HG02943 (cell line): ENCODE data around the gene CAMK1.

Source experiments
- ATAC-seq: cut with Tn5 transposase; IDR thresholded peaks from one replicate; pipeline ENCODE4 v1.9.1; 2021; ENCODE audit warnings: mild to moderate bottlenecking, low read depth, moderate library complexity; ENCODE audit not compliant: unreplicated experiment

The CAMK1 gene

DNA sequence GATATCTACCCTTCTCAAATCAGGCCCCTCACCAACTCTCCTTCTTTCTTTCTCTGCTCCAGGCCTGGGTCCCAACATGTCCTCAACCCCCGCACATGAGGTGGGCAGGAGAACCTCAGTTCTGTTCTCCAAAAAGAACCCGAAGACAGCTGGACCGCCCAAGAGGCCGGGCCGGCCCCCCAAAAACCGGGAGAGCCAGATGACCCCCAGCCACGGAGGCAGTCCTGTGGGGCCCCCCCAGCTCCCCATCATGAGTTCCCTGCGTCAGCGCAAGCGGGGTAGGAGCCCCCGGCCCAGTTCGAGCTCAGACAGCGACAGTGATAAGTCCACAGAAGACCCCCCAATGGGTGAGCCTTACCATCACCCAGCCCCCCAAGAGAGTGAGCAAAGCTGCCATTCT, 25.6 kb downstream of the CAMK1 start:
- no peak for ATAC-seq

DNA sequence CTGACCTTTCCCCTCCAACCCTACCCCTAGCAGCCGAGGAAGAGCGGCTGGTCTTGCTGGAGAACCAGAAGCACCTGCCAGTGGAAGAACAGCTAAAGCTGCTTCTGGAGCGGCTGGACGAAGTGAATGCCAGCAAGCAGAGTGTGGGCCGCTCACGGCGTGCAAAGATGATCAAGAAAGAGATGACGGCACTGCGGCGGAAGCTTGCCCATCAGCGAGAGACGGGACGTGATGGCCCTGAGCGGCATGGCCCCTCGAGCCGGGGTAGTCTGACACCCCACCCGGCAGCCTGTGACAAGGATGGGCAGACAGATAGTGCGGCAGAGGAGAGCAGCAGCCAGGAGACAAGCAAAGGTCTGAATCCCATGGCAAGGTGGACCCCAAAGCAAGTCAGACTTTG, 26.2 kb downstream of the CAMK1 start:
- ATAC-seq: no peak

DNA sequence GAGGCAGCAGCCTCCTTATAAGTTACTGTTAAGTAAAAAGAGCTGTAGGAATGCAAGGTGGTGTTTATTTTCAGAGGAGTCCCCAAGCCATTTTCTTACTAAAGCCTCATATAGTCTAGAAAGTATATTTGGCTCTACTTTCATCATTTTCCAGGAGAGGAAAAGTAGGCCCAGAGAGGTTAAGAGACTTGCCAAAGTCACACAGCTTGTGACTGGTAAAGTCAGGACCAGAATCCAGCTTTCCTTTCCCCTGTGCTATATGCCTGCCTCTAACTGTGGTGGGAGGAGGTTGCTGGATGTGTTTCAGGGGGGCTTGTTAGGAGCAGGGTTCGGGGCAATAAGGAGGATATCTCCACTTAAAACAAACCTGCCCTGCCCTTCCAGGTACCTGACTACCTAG, 27.2 kb downstream of the CAMK1 start:
- ATAC-seq: no peak

DNA sequence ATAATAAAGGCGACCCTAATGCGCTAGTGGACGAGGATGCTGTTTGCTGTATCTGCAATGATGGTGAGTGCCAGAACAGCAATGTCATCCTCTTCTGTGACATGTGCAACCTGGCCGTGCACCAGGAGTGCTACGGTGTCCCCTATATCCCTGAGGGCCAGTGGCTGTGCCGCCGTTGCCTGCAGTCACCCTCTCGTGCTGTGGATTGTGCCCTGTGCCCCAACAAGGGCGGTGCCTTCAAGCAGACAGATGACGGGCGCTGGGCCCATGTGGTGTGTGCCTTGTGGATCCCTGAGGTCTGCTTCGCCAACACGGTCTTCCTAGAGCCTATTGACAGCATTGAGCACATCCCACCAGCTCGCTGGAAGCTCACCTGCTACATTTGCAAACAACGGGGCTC, 30.6 kb downstream of the CAMK1 start:
- no peak for ATAC-seq

DNA sequence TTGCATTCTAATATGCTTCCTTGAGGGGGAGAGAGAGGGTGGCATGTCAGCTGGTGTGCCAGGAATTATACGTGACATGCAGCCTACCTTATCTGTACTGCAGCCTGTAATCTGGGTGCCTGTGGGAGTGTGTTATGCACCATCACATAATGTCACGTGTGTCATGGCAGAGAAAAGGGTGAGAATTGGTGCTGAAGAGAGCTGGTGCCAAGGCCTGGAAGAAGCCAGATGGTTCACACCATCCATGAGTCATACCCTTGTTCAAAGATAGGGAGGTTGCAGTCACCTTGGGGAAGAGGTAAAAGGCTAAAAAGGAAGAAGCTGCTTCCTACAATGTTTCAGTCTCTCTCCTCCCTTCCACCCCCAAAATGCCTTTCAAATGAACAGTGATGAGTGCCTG, 32.9 kb downstream of the CAMK1 start:
- ATAC-seq: no peak

DNA sequence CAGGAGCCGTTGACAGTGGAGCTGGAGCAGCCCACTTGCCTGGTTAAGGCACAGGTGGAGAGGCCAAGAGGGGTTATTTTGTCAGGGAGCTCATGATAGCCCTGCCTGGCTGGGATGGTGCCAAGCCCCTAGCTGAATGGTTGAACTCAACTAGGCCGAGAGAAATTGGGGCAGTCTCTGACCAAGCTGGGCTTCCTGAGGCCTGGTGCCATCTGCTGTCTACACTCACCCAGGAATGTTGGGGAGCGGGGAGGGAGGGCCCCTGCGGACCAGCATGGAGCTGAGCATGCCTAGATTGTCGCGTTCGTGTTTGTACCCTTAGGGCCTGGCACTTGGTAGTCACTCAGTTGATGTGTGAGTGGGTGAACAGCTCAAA, 37.0 kb downstream of the CAMK1 start:
- ATAC-seq: no peak

DNA sequence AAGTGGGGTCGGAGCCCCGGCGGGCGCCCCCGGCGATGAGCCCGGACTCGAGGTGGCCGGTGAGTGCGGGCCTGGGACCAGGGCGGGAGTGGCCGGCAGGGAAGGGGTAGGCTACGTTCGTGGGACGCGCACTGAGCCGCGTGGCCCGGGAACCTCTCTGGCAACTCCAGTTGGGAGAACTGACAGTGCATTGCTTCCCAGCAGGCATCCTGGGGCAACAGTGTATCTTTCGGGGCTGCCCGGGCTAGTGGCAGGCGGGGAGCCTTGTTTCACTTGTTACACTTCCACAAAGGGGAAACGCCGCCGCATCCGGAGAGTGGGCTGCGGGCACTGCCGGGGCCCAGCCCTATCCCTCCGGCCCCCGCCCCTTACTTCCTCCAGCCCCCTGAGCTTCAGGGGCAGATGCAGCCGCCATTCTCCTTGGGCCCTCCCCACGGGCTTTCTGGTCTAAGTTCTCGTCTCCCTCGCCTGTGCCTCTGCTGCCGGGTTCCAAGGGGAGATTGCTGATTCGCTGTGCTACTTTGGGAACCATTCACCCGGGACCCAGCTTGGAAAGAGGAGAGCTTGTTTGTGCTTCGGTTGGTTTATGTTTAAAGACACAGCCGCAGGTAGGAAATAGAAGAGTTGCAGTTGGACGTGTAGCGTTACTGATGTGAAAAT, 37.5 kb downstream of the CAMK1 start:
- ATAC-seq: peak; percentile 2

DNA sequence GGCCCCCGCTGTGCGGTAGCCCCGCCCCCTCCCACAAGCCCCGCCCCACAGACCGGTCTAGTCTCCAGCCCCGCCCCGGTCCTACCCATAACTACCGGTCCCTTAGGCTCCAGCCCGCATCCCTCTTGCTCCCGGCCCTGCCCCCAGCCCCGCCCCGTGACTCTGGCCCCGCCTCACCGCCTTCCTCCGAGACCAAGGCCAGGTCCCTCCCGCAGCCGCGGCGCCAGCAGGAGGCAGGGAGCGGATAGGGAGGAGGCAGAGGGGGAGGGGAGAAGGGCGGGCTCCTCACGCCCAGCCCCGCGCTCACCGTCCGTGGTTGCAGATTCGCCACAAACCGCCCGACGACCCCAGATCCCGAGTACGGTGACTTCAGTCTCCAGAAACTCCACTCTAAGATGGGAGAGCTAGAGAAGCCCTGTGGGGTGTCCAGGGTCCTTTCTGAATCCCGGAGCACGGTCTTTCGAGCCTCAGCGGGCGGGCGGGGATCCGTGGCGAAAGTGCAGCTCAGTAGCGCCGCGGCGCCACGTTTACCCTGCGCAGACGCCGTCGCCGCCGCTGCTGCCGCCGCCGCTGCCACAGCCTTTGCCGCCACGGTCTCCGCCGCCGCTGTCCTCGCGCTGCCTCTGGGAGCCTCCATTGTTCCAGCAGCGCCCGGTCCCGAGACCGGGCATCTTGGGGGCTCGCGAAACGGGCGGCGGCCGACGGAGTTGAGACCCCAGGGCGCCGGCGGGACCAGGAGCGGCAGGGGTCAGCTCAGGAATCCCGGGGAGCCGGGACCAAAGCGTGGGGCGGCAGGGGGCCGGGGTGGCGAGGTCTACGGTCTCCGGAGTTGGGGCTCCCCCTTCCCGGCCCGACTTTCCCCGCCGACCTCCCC, 38.3 kb downstream of the CAMK1 start, which contains the start of gene BRPF1:
Gene BRPF1 (plus strand): TSS at position 530 of the 874 bp plus-strand sequence. CDS start 2,406 bp downstream, outside the sequence.
- ATAC-seq: peak; percentile 86

DNA sequence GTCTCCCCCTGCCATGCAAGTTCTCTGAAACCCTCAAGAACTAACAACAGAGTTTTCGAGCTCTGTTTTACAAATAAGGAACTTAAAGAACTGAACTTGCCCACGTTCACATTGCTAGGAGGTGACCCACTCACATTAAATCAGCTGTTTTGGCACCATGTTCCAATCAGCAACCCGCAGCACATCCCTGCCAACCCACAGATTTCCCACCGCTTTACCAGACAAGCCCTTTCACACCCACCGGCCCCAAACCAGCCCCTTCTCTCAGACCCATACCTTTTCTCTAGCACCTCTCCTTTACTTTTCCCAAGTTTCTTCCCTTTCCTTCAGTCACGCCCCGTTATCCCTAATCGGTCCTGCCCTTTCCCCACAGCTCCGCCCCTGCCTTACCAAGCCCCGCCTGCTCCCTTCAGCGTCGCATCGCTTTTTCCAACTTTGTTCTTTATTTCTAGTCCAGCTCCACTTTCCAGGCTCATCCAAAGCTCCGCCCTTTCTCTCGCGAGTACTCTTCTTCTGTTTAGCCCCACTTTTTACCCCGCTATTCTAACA, 39.0 kb downstream of the CAMK1 start:
- ATAC-seq: peak; percentile 43

DNA sequence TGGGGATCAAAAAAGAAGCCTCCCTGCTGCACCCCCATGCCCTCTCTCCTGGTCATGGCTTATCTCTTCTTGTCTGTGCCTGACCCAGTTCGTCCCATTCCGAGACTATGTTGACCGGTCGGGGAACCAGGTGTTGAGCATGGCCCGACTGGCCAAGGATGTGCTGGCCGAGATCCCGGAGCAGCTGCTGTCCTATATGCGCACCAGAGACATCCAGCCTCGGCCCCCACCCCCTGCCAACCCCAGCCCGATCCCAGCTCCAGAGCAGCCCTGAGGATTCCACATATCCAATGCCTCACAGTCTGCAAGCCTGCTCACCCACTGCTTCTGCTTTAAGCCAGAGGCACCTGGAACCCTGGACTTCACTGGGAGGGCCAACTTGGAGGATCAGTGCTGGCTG, 40.3 kb downstream of the CAMK1 start:
- ATAC-seq: no peak

DNA sequence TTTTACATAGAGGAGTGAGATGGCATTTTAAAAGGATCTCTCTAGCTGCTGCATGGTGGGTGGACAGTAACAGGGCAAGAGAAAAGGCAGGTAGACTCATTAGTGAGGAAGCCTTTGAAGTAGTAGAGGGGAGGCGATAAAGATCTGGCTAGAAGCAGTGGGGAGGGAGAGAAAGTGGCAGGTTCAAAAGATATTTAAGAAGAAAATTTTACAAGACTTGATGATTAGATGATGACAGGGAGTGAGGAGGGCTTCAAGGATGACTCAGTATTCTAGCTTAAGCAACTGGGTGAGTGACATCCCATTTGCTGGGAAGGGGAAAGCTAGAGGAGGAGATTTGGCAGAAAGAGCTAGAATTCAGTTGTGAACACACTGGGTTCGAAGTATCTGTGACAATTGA, 42.0 kb downstream of the CAMK1 start:
- no peak for ATAC-seq

DNA sequence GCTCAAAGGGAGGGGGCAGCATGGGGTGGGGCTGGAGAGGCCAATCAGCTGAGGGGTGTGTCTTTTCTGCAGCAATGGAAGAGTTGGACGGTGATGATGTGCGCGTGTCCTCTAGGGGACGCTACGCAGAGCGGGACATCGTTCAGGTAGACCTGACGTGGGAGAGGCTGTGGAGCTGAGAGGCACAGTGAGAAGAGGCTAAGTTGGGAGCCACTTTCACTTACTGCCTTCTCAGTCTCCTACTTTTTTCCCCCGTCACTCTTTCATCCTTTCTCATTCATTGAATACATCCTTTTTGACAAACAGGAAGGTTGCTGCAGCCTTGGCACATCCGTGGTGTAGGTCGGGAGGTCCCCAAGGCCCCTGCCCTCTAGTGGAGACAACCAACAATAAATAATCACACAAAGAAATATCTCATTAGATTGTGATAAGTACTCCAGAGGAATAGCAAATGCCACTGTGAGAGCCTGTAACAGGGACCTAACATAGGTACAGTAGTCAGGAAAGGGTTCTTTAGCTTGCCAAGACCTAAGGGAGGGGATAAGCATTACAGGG, 42.6 kb downstream of the CAMK1 start:
- no peak for ATAC-seq

DNA sequence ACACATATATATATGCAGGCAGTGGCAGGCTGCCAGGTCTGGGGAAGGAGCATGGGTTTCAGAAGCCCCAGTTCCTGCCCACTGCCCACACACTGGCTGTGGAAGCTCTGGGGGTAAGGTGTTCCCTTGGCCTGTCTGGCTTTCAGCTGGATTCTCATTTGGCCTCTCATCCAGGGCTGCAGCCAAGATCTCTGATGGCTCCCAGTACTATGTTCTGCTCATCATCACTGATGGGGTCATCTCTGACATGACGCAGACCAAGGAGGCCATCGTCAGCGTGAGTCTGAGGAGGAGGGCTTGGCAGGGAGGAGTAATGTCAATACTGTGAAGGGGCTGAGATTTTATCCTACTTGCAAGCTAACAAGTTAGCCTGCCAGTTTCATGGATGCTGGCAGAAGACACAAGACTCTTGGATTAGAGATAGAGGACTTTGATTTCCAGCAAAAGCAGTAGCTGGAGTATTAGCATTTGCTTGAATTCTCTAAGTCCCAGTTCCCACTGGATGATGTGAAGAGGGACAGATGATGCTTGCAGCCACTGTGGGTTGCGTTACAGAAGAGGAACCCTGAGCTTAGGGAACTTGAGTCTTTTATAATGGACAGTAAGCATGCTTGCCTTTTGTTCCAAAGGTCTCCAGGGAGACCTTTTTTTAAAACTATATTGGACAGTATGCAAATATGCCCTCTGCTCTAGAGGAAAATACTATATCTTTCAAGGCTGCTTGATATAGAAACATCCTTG, 43.8 kb downstream of the CAMK1 start:
- ATAC-seq: no peak

DNA sequence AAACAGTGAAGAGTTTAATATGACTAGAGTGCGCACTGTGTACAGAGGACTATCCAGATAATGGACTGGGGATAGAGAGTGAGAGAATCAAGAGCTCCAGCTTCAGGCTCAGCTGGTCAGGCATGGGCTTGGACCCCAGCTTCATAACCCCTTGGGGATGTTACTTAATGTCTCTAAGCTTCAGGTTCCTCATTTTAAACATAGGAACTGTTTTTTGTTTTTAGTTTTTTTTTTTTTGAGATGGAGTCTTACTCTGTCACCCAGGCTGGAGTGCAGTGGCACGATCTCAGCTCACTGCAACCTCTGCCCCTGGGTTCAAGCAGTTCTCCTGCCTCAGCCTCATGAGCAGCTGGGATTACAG, 48.1 kb downstream of the CAMK1 start:
- no peak for ATAC-seq

DNA sequence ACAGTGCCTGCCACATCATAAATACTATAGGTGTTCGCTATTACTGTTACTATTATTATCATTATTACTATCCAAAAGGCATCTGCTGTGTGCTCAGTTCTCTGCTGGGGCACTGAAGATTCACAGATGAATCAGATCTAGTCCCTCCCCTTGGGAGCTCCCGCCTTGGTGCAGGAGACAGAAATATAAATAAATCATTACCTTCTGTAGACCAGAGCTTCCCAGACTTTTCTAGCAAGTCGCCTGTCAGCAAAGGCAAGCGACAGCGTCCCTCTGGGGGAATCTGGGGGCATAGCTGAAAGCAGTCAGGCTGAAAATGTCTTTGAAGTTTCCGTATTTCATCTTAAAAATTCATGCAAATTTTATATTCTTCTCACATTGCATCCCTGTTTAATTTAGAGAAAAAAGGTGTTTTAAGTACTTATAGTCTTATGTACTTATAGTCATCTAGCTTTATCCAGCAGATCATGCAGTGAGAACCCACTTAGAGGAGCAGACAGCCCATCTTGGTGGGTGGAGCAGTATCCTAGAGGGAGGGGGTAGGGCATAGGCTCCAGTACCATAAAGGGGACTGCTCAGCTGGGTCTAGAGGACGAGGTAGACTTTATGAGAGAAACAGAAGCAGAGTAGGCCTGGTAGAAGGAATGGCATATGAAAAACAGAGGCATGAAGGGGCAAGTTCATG, 48.6 kb downstream of the CAMK1 start:
- ATAC-seq: no peak

DNA sequence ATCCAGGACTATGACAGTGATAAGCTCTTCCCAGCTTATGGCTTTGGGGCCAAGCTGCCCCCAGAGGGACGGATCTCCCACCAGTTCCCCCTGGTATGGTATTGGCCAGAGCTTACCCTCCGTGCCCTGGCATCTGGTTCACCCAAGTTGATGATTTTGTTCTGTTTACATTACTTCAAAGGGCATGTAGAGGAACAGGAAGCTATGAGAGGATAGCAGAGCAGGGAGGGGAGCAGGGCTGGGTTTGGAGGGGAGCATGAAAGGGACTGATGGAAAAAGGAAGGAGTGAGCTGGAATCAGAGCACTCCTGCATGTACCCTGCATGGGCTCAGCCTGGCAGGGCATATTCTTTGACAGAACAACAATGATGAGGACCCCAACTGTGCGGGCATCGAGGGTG, 51.6 kb downstream of the CAMK1 start:
- no peak for ATAC-seq

DNA sequence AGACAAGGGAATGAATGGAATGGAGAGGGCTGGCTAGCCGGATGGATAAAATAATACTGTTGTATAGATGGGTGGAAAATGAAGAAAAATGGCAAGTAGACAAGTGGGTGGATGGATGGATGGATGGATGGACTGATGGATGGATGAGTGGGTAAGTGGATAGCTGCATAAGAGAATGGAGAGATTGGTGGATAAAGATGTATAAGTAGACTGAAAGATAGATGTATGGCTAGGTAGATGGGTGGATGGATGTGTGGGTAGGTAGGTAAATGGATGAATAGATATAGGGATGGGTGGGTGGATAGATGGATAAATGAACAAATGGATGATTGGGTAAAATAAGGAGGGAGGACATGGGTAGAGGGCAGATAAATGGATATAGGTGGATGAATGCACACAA, 52.2 kb downstream of the CAMK1 start:
- no peak for ATAC-seq

DNA sequence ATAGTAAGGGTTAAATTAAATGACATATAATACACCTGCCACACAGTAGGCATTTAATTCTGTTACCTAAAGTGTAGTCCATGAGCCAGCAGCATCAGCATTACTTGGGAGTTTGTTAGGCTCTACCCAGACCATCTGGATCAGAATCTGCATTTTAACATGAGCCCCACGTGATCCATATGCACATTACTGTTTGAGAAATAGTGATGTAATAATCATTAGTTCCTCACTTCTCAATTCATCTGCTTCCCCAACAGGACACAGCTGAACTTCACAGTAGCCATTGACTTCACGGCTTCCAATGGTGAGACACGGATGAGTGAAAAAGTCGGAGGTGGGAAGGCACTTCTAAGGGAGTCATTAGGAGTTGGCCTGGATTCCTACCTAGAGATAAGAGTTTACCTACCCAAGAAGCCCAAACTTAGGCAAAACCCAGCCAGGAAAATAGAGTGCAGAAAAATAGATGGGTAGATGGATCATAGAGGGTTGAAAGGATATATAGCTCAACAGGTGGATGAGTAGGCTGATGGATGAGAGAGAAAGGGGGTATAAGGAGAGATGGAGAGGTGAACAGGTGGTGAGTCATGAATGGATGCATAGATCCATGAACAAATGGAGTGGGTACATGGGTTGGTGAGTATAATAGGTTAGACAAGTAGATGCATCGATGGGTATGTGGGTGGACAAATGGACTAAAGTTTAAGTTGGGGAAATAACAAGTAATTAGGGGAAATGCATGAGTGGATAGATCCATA, 52.8 kb downstream of the CAMK1 start:
- no peak for ATAC-seq

DNA sequence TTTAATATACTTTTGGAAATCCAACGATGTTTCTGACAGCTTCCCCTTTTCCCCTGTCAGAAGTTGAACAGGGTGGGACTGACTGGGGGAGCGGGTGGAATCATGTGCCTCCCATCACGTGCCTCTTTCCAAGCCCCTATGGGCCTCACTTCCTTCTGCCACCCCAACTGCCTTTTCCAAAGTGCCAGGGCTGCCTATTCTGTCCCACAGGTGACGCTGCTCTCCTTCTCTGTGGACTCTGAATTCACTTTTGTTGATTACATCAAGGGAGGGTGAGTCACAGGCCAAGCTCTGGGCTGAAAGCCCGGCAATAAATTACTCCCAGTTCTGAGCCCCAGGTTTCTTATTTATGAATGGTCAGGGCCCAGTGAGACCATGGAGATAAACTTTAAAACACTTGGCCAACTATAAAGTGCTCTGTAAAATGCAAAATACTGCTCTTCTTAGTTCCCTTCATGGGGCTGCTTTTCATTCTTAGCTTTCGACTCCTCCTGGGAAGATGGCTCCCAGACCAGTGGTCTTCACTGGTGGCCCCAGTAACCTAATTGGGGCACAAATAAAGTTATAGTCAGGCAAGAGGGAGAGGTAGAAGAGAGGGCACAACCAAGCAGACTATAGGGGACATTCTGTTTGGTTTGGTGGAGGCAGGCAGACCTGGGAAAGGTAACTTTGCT, 53.8 kb downstream of the CAMK1 start:
- no peak for ATAC-seq
